ENCODE measurements around the gene RERE. TPM values are rescaled to one million over a fixed set of nuclear protein-coding genes. Genes with fewer than 3 reads are reported as not detected.
"Not testable (repeated sequence)": the region's sequence is repeated elsewhere in the genome, so short reads cannot be mapped to it uniquely, and the experiment has no call there.

RERE gene
- total RNA-seq, 2 donors from 2014 or later = 95.0 to 102 TPM

DNA sequence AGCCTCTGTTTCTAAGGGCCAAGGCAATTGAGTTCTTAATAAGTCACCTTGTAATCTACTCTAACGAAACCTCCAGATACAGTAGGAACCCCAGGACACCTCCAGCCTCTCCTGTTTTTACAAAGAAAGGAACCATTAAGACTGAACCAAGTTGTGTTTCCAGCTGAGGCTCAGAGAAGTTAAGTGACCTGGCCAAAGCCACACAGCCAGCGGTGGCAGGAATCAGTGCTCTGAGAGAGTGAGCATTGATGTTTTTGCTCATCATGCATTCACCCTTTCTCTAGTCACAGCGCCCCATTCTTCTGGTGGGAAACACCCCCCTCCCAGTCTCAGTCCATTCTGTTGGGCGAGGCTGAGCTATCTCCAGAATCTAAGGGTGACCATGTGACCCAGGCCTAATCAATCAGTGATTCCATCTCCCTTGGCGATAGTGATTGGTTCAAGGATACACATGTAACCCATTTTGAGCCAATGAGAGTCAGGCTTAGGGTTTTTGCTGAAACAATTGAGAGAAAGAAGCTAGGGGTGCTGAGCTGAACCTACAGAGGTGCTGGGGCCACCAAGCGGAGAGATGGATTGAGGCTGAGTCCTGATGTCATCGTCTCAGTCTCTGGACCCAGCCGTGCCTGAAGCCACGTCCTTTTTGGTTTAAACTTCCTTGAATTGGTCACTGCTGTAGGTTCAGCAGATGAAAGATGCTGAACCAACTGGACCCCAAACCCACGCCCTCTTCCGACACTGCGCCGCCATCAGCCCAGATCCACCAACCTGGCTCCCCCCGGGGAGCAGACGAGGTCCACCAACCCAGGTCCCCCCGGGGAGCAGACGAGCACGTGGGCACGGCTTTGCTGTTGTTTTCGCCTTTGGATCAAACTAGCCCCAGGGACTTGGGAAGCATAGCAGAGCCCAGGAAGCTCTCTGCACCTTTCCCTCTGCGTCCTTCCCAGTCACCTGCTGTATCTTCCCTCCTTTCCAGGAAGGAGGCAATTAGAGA is 28.0 kb upstream of the RERE start:
- intact Hi-C loops (cut with DNase I, micrococcal nuclease) = loop anchor here in 1 of 2 donors (5.0 to 10.0 kb wide), 2 partner anchors 111 to 283 kb away; no protein-coding TSS in a partner anchor
- DNase-seq (no peak), ATAC-seq (no peak)

GRCh38 chr1:8844501-8845006 is 27.1 kb upstream of the RERE start:
- ATAC-seq = no peak
- intact Hi-C loops (cut with DNase I, micrococcal nuclease) = loop anchor here in 1 of 2 donors (5.0 to 10.0 kb wide), 2 partner anchors 110 to 282 kb away; no protein-coding TSS in a partner anchor
- no peak for DNase-seq

DNA sequence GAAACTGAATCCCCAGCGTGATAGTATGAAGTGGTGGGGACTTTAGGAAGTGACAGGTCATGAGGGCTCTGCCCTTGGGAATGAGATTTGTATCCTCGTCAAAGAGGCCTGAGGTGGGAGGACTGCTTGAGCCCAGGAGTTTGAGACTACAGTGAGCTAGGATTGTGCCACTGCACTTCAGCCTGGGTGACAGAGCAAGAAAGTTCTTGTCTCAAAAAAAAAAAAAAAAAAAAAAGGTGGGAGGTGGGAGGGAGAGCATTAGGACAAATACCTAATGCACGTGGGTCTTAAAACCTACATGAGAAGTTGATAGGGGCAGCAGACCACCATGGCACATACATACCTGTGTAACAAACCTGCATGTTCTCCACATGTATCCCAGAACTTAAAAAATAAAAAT is 24.0 kb upstream of the RERE start:
- no peak for ATAC-seq
- intact Hi-C loops (cut with DNase I, micrococcal nuclease) = loop anchor here in 1 of 2 donors (10.0 kb wide), 1 partner anchor 107 kb away; no protein-coding TSS in a partner anchor
- no peak for DNase-seq

GRCh38 chr1:8839990-8840389 is 22.6 kb upstream of the RERE start:
- intact Hi-C loops (cut with DNase I, micrococcal nuclease) = loop anchor here in 1 of 2 donors (10.0 kb wide), 1 partner anchor 105 kb away; no protein-coding TSS in a partner anchor
- no peak for DNase-seq
- ATAC-seq = no peak

- intact Hi-C loops (cut with DNase I, micrococcal nuclease) = no loop called here
- ATAC-seq (no peak), DNase-seq (no peak)
These were observed 18.7 kb upstream of the RERE start for GRCh38 chr1:8835941-8836643.

GRCh38 chr1:8831340-8831739 is 13.9 kb upstream of the RERE start:
- no peak for DNase-seq
- intact Hi-C loops (cut with DNase I, micrococcal nuclease) = no loop called here
- ATAC-seq = no peak

DNA sequence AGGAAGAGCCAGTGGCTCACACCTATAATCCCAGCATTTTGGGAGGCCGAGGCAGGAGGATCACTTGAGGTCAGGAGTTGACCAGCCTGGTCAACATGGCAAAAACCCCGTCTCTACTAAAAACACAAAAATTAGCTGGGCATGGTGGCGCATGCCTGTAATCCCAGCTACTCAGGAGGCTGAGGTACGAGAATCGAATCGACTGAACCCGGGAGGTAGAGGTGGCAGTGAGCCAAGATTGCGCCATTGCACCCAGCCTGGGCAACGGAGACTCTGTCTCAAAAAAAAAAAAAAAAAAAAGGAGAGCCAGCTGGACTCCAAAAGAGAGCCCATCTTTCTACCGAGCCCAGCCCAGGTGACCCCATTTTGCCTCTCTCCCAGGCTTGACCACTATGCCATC is 13.3 kb upstream of the RERE start:
- intact Hi-C loops (cut with DNase I, micrococcal nuclease); DNase-seq; ATAC-seq: not testable (repeated sequence)

DNA sequence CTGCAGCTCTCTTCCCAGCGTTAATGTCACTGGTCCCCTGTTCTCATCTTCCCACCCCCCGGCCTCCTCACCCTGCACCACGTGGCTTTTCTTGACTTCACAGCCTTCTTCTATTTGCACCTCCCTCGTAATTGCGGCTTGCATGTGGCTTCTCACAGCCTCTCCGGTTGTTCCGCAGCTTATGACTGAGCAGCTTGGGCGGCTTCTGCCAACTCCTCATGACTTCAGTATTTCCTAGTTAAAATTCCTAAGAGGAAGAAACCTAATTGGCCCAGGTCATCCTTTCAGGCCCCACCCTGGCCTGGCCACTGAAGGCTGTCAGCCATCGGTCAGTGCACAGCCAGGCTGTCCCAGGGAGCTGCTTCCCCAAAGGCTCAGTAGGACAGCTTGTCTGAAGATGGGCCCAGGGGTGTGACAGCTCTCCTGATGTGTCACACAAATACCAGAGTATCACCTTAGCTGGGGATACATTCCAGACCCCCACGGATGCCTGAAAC is 8.6 kb upstream of the RERE start:
- intact Hi-C loops (cut with DNase I, micrococcal nuclease) = no loop called here
- DNase-seq (no peak), ATAC-seq (no peak)

DNA sequence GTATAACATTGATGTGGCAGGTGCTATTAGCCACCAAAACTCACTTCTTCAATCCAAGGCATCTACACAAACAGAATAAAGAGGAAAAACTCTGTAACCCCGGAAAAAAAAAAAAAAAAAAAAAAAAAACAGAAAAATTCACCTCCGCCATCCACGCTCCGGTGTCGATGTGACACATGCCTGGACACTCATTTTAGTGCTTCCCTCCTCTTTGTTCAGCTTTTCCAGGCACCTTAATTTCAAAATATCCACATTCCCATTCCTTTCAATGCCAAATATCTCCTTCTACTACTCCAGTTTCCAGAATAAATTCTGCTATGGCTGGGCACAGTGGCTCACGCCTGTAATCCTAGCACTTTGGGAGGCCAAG is 5.8 kb upstream of the RERE start:
- intact Hi-C loops (cut with DNase I, micrococcal nuclease) = no loop called here
- DNase-seq (no peak), ATAC-seq (no peak)

DNA sequence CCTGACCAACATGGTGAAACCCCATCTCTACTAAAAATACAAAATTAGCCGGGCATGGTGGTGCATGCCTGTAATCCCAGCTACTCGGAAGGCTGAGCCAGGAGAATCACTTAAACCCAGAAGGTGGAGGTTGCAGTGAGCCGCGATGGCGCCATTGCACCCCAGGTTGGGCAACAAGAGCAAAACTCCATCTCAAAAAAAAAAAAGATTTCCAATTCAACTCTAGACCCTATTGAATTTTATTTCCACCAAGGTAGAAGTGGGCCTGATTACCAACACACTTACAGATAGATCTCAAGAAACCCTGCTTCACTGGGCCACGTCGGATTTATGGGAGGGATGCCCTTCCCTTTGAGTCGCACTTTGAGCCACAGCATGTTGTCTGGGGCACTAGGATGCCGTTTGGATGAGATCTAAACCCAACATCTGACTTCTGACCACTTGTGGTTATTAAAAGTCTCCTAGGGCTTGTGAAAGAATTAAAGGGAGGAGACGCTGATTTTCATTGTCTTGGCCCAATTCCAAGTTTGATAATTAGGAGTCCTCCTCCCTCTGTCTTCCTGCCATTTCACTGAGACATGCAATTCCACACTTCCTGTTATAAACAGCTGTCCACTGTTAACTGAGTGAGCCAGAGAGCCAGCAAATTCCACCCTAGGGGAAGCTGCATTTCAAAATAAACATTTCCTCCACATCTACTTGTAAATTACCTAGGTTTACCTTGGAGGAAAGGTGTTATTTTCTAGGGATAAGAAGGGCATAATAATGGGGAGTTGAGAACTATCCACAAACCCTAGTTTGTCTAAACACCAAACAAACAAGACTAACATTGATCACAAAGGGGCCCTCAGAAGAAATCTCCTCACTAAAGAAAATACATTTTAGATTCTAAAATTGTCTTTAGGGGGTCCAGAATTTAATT is 5.2 kb upstream of the RERE start:
- ATAC-seq (peak; percentile 89), DNase-seq (peak; percentile 31 to 40)
- intact Hi-C loops (cut with DNase I, micrococcal nuclease) = no loop called here

DNA sequence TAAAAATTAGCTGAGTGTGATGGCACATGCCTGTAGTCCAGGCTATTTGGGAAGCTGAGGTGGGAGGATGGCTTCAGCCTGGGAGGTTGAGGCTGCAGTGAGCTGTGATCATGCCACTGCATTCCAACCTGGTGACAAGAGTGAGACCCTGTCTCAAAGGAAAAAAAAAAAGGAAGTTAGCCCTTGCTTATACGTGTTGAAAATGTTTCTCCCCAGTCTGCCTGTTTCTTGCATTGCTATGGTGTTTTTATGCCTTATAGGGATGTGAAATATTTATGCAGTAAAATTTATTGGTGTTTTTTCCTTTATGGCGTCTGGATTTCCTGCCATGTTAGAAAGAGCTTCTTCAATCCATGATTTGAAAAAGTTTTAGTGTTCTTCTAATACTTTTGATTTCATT is 3.6 kb upstream of the RERE start:
- DNase-seq = no peak
- ATAC-seq = no peak
- intact Hi-C loops (cut with DNase I, micrococcal nuclease) = no loop called here

DNA sequence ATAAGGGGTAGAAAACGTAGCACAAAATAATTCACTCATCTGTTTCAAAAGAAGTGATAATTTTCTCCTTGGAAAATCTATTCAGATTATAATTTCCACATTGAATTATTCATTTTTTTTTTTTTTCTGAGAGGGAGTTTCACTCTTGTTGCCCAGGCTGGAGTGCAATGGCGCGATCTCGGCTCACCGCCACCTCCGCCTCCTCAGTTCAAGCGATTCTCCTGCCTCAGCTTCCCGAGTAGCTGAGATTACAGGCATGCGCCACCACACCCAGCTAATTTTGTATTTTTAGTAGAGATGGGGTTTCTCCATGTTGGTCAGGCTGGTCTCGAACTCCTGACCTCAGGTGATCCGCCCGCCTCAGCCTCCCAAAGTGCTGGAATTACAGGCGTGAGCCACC is 1.3 kb upstream of the RERE start:
- ATAC-seq; intact Hi-C loops (cut with DNase I, micrococcal nuclease); DNase-seq: not testable (repeated sequence)

DNA sequence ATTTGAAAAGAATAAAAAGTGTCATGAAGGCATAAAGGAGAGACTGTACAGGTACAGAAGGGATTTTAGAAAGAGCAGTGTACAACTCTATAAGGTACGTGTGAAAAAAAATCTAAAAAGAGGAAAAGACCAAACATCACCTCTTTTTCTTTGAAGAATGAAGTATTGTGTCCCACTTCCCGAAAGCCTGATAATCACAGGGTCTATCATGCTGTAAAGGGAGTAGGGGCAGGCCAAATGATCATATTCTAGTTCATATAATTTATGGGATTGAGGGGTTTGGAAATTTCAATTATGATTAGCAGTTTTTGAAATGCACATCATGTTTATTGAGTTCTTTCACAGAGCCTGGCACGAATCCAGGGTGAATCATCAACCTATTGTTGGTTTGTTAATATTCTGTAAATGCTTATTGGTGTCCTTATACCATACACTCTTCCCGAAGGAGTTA is 910 bp upstream of the RERE start:
- intact Hi-C loops (cut with DNase I, micrococcal nuclease) = no loop called here
- DNase-seq (peak in 1 of 2 donors; percentile 31), ATAC-seq (no peak)

DNA sequence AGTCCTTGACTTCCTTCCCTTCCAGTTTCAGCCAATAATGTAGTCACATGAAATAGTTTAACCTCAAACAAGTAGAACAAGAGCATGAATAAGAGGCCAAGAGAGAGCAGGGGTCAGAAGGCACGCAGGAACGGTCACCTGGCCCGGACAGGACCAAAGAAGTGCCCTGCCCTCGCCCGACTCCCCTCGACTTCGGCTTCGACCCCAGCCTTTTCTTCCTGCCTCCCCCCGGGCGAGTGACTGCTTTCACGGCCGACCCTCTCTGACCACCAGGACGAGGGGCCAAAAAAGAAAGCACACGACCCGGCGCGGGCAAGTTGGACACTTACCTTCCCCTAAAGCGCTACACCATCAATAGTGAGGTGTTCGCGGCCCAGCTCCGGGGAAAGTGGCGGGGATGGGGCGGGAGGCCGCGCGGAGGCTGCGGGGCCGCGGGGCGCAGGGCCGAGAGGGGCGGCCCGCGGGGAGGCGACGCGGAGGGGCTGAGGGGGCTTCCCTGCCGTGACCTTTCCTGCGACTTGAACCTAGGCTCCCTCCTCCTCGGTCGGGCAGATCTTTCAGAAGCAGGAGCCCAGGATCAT is 519 bp downstream of the RERE start:
- intact Hi-C loops (cut with DNase I, micrococcal nuclease) = no loop called here
- peak; percentile 26 to 49 for DNase-seq
- peak; percentile 40 for ATAC-seq

DNA sequence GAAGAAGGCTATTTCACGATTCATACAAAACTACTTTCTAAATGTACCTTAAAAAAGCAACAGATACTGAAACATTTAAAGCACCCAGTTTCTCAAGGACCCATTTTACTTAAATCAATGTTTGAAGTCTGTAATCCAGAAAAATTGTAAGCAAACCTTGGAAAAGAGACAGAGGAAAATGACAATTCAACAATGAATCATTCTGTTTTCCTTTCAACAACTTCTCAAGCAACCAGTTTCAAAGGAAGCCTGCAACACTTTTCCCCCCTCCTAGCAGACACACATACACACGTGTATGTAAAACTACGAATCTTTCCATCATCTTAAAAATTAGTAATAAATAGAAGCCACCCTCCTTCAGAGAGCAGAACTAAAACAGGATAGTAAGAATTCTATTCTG is 1.2 kb downstream of the RERE start:
- intact Hi-C loops (cut with DNase I, micrococcal nuclease) = no loop called here
- DNase-seq (no peak), ATAC-seq (no peak)

DNA sequence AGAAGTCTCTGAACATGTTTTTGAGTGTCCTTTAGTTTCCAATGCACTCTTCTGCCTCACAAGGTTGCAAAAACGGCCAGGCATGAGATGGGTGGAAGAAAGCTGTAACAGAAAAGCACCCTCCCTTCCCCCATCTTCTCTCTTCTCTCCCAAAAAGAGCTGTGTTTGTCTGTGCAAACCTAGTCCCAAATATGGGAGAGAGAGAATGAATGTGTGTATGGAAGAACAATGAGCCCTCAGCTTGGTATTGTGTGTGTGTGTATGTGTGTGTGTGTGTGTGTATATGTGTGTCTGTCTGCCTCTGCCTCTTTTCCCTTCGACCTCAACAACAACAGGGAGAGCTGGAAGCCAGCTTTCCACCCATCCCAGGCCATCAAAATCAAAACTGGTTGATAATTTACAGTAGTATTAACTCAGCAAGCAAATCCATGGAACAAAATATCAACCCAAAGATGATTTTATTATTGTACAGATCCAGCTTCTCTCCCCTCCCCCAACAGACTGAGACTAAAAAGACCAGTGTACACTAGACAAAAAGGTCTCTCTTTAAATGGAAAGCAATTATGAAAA is 1.8 kb downstream of the RERE start:
- DNase-seq (no peak), ATAC-seq (no peak)
- intact Hi-C loops (cut with DNase I, micrococcal nuclease) = no loop called here

GRCh38 chr1:8814865-8815264 is 2.6 kb downstream of the RERE start:
- intact Hi-C loops (cut with DNase I, micrococcal nuclease) = no loop called here
- DNase-seq (no peak), ATAC-seq (no peak)

GRCh38 chr1:8813991-8814390 is 3.4 kb downstream of the RERE start:
- intact Hi-C loops (cut with DNase I, micrococcal nuclease) = no loop called here

More at GRCh38 chr1:8813991-8814390, 3.4 kb downstream of the RERE start:
- ATAC-seq (no peak), DNase-seq (no peak)
